C4-2B (cell line): ENCODE measurements around the gene SLC4A11.

ENCODE experiments used
- H3K27ac ChIP-seq: fragments of 450-650 bp; 2 replicates; pipeline ENCODE4 v1.5.1; 2017
- CTCF ChIP-seq: fragments of 450-650 bp; conservative IDR thresholded peaks from 2 replicates; pipeline ENCODE4 v1.5.1; 2017; ENCODE audit warnings: mild to moderate bottlenecking
- ZFX ChIP-seq: fragments of 450-650 bp; IDR thresholded peaks from 2 replicates; pipeline ENCODE4 v1.6.1; 2017

The SLC4A11 gene

GRCh38 chr20:3227506-3227905 lies 11.5 kb downstream of the SLC4A11 start:
- TF ChIP-seq ZFX: no peak
- H3K27ac ChIP-seq: no peak overlapping the region

GRCh38 chr20:3226864-3227263 lies 12.1 kb downstream of the SLC4A11 start:
- no peak for TF ChIP-seq ZFX
- no peak for TF ChIP-seq CTCF
- H3K27ac ChIP-seq: no peak overlapping the region

GRCh38 chr20:3226093-3226492 lies 12.9 kb downstream of the SLC4A11 start:
- H3K27ac ChIP-seq: no peak overlapping the region
- no peak for TF ChIP-seq CTCF
- TF ChIP-seq ZFX: no peak

GRCh38 chr20:3224681-3225421 lies 14.1 kb downstream of the SLC4A11 start:
- H3K27ac ChIP-seq: no peak overlapping the region
- TF ChIP-seq ZFX: no peak
- TF ChIP-seq CTCF: no peak

GRCh38 chr20:3223994-3224680 lies 14.9 kb downstream of the SLC4A11 start:
- TF ChIP-seq ZFX (no peak), CTCF (no peak)
- H3K27ac ChIP-seq: no peak overlapping the region

GRCh38 chr20:3223651-3223993 lies 15.4 kb downstream of the SLC4A11 start:
- TF ChIP-seq ZFX (no peak), CTCF (no peak)
- H3K27ac ChIP-seq: no peak overlapping the region

- TF ChIP-seq CTCF (no peak), ZFX (no peak)
- H3K27ac ChIP-seq: no peak overlapping the region
Measured at GRCh38 chr20:3222635-3223600, 16.1 kb downstream of the SLC4A11 start.
